ENCODE data around the gene KLRC2. TPM values are rescaled to one million over a fixed set of nuclear protein-coding genes. Genes with fewer than 3 reads are reported as not detected.
"Not testable (repeated sequence)": the region's sequence is repeated elsewhere in the genome, so short reads cannot be mapped to it uniquely, and the experiment has no call there.

Gene KLRC2
- total RNA-seq, result not detected in 2 replicates

DNA sequence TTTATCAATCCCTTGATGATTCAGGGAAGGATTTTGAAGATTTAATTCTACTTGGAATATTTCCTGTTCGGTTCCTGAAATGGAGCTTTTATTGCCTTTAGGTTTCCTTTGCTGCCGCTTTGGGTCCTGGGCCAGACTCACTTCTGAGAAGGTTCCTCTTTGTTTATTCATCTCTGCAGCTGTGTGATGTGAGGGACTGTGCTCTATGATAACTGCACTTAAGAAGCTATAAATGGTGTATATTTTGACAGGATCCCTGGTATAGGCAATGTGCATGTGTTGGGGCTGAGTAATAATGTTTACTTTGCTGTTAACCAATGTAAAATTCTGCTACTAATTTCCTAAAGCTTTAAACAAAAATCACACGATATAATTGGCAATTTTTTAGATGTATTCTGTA, at the start of gene KLRC2:
KLRC2 (minus strand) TSS at position 195 of the 400 bp plus-strand sequence; CDS start at position 171, 24 bp downstream.
- DNase-seq (ENCODE audit: low read depth in 2 of 2), result peak in 1 of 2 donors; percentile 70

DNA sequence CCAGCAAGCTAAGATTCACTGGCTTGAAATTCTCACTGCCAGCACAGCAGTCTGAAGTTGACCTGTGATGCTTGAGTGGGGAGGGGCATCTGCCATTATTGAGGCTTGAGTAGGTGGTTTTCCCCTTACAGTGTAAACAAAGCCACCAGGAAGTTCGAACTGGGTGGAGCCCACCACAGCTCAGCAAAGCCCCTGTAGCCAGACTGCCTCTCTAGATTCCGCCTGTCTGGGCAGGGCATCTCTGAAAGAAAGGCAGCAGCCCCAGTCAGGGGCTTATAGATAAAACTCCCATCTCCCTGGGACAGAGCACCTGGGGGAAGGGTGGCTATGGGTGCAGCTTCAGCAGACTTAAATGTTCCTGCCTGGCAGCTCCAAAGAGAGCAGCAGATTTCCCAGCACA, 46.1 kb upstream of the KLRC2 start:
- DNase-seq (ENCODE audit: low read depth in 2 of 2), result not testable (repeated sequence)

DNA sequence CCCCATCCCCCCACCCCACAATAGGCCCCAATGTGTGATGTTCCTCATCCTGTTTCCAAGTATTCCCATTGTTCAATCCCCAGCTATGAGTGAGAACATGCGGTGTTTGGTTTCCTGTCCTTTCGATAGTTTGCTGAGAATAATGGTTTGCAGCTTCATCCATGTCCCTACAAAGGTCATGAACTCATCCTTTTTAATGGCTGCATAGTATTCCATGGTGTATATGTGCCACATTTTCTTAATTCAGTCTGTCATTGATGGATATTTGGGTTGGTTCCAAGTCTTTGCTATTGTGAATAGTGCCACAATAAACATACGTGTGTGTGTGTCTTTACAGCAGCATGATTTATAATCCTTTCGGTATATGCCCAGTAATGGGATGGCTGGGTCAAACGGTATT, 37.0 kb upstream of the KLRC2 start:
- not testable (repeated sequence) for DNase-seq (ENCODE audit: low read depth in 2 of 2)

DNA sequence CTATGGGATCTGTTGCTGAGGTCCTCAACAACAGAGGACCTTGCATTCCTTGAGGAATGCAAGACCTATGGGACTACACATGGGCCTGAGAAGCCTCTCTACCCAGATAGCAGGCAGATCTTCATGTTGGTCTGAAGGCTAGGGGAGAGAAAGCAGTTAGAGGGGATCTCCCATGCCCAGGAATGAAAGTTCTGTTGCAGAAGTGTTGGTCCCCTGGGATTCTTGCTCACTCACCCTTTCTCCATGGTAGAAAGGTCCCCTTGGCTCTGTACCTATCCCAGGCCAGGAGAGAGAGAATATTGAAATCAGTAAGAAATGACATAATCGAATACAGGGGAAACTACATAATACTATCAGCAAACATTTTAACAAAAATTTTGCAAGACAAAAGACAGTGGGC, 33.9 kb upstream of the KLRC2 start:
- no peak for DNase-seq (ENCODE audit: low read depth in 2 of 2)

DNA sequence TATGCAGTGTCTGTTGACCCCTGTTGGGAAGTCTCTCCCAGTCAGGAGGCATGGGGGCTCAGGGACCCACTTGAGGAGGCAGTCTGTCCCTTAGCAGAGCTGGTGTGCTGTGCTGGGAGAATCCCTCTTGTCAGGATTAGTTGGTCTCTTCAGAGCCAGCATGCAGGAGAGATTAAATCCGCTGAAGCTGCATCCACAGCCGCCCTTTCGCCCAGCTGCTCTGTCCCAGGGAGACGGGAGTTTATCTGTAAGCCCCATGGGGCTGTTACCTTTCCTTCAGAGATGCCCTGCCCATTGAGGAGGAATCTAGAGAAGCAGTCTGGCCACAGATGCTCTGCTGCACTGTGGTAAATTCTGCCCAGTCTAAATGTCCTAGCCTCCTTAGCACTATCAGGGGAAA, 30.5 kb upstream of the KLRC2 start:
- DNase-seq (ENCODE audit: low read depth in 2 of 2), result no peak

DNA sequence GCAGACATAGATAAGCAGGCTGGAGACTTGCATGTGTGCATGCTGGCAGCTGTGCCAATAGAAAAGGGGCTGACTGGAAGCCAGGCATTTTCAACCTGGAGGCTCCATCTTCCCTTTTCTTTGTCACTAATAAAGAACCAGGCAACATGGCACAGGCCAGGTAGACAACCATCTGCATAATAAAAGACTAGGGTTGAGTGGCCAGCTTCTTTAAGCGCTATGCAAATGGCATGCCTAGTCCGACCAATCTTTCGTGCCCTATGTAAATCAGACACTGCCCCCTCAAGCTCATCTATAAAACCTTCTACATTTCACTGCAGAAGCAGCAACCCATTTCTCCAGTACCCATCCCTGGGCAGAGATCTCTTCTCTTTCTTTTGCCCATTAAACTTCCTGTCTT, 21.9 kb upstream of the KLRC2 start:
- DNase-seq (ENCODE audit: low read depth in 2 of 2), result no peak

DNA sequence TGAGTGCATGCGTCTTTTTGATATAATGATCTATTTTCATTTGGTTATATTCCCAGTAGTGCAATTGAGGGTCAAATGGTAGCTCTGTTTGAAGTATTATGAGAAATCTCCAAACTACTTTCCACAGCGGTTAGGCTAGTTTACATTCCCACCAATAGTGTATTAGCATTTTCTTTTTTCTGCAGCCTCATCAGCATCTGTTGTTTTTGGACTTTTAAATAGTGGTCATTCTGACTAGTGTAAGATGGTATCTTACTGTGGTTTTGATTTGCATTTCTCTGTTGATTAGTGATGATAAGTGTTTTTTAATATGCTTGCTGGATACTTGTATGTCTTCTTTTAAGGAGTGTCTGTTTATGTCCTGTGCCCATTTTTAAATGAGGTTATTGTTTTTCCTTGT, 21.0 kb upstream of the KLRC2 start:
- DNase-seq (ENCODE audit: low read depth in 2 of 2), result no peak

DNA sequence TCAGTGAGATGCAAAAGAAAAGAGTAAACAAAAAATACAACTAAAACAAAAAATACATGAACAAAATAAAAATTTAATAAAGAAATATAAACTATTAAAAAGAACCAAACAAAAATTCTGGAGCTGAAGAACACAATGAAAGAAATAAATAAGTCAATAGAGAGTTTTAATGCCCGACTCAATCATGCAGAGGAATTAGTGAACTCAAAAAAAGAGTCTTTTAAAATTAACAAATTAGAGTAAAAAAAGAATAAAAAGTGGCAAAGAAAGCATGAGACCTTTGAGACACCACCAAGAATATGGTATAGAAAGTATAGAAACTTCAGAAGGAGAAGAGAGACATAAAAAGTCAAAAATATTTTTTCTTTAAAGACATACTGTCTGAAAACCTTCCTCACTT, 20.0 kb upstream of the KLRC2 start:
- no peak for DNase-seq (ENCODE audit: low read depth in 2 of 2)

DNA sequence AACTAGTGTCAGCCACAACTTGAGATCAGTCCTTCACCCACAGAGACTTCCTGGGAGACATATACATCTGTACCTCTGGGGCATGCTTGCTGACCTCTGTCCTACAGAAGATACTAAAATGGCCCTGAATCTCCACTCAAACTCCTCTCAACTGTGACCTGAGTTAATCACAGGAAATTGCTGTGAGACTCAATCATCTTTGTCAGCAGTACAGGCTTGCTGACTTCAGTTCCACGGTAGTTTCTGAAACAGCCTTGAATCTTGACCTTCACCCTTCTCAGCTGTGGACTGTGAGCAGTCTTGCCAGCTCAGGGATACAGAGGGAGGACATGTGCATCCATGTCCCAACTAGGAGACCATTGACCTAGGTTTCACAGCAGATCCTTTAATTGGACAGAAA, 18.7 kb upstream of the KLRC2 start:
- DNase-seq (ENCODE audit: low read depth in 2 of 2), result no peak

DNA sequence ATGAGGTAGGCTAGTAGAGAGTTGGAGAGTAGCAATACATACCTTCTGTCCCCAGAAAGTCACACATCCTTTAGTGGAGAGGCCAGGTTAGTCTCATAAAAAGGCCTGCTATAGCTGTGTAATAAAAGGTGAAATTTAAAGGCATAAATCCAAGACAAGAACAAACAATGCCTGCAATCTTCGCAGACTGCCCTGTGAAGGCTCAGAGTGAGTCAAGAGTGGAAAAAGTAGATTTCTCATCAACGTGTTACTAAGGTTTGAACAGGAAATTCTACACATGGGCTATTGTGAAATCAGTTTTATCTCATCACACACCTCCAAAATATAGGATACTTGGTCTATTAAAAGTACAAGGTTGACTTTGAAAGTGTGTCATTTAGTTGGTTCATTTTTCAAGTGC, 17.3 kb upstream of the KLRC2 start, which contains the start of gene KLRC1:
KLRC1 (minus strand) TSS at position 222 of the 400 bp plus-strand sequence. CDS start 2,221 bp downstream, outside the sequence.
- DNase-seq (ENCODE audit: low read depth in 2 of 2), result no peak

DNA sequence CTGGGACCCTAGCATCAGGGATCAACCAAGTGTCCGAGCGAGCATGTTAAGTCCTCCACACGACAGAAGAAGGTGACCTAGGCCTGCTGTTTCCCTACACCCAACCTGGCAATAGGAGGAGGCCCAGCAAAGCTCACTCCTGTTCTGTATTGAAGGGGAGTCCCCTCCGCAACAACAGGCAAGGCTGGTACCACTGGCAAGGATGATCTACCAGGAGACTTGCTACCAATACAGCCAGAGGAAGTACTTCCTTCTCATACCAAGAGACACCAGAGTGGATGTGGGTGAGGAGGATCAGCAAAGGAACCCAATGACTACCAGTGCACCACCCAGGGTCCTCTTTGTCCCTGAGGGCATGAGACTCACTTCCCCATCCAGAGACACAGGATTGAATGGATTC, 12.4 kb upstream of the KLRC2 start:
- no peak for DNase-seq (ENCODE audit: low read depth in 2 of 2)

DNA sequence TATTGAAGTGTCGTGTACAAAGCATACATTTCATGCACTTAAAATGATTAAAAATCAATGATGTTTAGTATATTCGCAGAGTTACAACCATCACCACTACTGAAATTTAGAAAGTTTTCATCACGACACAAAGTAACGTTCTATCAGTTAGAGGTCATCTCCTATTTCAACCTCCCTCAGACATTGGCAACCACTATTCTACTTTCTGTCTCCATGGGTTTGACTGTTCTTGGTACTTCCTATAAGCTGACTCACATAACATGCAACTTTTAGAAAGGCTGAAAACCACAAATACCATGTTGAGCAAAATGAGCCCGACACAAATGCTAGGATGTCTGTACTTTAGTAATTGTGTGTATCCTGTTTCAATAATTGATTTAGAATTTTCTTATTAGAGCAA, 10.2 kb upstream of the KLRC2 start:
- not testable (repeated sequence) for DNase-seq (ENCODE audit: low read depth in 2 of 2)

DNA sequence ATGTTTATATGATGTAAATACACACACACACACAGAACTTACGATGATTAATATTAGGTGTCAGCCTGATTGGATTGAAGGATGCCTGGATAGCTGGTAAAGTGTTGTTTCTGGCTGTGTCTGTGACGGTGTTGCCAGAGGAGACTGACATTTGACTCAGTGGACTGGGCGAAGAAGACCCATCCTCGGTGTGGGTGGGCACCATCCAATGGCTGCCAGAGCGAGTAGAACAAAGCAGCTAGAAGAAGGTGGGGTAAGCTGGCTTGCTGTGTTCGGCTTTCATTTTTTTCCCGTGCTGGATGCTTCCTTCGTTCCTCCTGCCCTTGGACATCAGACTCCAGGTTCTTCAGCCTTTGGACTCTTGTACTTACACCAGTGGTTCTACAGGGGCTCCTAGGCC, 5.3 kb upstream of the KLRC2 start:
- DNase-seq (ENCODE audit: low read depth in 2 of 2), result not testable (repeated sequence)

DNA sequence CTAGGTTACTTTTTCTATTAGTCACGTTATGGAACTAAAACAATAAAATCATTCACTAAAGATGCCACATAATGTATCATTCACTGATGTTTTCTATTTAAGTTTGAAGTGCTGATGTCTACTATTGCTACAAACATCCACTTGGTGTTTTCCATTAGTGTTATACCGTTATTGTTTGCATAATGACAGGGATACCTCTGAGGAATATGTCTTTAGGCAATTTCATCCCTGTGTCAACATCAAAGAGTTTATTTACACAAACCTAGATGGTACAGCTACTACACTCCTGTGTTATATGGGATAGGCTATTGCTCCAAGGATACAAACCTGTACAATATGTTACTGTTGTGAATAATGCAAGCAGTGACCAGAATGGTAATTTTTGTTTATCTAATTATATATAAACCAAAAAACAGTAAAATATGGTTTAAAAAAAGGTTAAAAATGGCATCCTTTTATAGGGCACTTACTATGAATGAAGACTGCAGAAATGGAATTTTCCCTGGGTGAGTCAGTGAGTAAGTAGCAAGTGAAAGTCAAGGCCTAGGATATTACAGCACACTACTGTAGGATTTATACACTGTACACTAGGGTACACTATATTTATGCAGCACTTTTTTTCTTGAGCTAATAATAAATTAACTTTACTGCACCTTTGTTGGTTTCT, 3.9 kb upstream of the KLRC2 start:
- DNase-seq (ENCODE audit: low read depth in 2 of 2), result not testable (repeated sequence)

DNA sequence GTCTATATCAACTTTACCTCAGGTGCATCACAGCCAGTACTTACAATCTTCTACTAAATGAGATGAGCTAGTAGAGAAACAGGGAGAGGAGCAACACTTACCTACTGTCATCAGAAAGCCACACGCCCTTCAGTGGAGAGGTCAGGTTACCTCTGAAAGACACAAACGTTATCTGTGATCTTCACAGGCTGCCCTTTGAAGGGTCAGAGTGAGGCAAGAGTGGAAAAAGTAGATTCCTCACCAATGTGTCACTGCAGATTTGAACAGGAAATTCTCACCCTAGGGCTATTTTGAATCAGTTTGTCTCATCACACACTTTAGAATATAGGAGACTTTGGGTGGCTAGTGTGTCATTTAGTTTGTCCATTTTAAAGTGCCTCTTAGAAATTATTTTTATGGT, 1.8 kb upstream of the KLRC2 start:
- DNase-seq (ENCODE audit: low read depth in 2 of 2), result not testable (repeated sequence)

DNA sequence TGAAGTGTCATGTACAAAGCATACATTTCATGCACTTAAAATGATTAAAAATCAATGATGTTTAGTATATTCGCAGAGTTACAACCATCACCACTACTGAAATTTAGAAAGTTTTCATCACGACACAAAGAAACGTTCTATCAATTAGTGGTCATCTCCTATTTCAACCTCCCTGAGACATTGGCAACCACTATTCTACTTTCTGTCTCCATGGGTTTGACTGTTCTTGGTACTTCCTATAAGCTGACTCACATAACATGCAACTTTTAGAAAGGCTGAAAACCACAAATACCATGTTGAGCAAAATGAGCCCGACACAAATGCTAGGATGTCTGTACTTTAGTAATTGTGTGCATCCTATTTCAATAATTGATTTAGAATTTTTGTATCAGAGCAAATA, 5.2 kb downstream of the KLRC2 start:
- not testable (repeated sequence) for DNase-seq (ENCODE audit: low read depth in 2 of 2)

DNA sequence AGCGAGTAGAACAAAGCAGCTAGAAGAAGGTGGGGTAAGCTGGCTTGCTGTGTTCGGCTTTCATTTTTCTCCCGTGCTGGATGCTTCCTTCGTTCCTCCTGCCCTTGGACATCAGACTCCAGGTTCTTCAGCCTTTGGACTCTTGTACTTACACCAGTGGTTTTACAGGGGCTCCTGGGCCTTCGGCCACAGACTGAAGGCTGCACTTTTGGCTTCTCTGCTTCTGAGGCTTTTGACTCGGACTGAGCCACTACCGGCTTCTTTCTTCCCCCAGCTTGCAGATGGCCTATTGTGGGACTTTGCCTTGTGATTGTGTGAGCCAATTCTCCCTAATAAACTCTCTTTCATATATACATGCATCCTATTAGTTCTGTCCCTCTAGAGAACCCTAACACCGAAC, 9.9 kb downstream of the KLRC2 start:
- not testable (repeated sequence) for DNase-seq (ENCODE audit: low read depth in 2 of 2)

DNA sequence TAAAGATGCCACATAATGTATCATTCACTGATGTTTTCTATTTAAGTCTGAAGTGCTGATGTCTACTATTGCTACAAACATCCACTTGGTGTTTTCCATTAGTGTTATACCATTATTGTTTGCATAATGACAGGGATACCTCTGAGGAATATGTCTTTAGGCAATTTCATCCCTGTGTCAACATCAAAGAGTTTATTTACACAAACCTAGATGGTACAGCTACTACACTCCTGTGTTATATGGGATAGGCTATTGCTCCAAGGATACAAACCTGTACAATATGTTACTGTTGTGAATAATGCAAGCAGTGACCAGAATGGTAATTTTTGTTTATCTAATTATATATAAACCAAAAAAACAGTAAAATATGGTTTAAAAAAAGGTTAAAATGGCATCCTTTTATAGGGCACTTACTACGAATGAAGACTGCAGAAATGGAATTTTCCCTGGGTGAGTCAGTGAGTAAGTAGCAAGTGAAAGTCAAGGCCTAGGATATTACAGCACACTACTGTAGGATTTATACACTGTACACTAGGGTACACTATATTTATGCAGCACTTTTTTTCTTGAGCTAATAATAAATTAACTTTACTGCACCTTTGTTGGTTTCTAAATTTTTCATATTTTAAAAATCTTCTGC, 11.4 kb downstream of the KLRC2 start:
- DNase-seq (ENCODE audit: low read depth in 2 of 2), result not testable (repeated sequence)

DNA sequence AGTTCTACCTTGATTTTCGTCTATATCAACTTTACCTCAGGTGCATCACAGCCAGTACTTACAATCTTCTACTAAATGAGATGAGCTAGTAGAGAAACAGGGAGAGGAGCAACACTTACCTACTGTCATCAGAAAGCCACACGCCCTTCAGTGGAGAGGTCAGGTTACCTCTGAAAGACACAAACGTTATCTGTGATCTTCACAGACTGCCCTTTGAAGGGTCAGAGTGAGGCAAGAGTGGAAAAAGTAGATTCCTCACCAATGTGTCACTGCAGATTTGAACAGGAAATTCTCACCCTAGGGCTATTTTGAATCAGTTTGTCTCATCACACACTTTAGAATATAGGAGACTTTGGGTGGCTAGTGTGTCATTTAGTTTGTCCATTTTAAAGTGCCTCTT, 13.7 kb downstream of the KLRC2 start:
- not testable (repeated sequence) for DNase-seq (ENCODE audit: low read depth in 2 of 2)

DNA sequence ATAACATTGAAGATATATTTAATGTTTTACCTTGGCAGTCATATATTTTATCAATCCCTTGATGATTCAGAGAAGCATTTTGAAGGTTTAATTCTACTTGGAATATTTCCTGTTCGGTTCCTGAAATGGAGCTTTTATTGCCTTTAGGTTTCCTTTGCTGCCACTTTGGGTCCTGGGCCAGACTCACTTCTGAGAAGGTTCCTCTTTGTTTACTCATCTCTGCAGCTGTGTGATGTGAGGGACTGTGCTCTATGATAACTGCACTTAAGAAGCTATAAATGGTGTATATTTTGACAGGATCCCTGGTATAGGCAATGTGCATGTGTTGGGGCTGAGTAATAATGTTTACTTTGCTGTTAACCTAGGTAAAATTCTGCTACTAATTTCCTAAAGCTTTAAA, 15.5 kb downstream of the KLRC2 start, which contains the start of gene KLRC3:
KLRC3 (minus strand) TSS at position 262 of the 400 bp plus-strand sequence; CDS start at position 217, 45 bp downstream.
- peak in 1 of 2 donors; percentile 11 for DNase-seq (ENCODE audit: low read depth in 2 of 2)

DNA sequence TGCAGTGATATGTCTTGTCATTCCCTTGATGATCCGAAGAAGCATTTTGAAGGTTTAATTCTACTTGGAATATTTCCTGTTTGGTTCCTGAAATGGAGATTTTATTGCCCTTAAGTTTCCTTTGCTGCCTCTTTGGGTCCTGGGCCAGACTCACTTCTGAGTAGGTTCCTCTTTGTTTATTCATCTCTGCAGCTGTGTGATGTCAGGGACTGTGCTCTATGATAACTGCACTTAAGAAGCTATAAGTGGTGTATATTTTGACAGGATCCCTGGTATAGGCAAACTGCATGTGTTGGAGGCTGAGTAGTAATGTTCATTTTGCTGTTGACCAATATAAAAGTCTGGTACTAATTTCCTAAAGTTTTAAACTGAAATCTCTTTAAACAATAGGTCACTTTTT, 26.4 kb downstream of the KLRC2 start, which contains the start of gene KLRC4:
KLRC4 (minus strand) TSS at position 366 of the 400 bp plus-strand sequence; CDS start at position 184, 182 bp downstream.
- peak in 1 of 2 donors; percentile 44 for DNase-seq (ENCODE audit: low read depth in 2 of 2)

DNA sequence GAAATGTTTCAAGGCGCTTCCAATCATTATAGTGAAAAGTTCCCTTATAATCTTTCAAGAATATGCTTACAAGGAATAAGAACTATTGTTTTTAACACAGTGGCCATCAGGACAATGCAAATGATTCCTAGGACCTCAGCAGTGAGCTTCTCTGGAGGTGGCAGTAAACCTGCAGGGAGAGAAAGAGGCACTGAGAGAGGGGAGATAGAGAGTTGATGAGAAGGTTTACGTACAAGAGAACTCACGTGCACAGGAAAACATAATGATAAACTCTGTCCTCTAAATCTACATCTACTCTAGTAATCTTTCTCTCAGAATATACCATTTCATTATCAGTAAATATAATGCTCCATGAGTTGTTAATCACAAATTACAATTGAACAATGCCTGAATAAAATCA, 27.0 kb downstream of the KLRC2 start:
- DNase-seq (ENCODE audit: low read depth in 2 of 2), result no peak

DNA sequence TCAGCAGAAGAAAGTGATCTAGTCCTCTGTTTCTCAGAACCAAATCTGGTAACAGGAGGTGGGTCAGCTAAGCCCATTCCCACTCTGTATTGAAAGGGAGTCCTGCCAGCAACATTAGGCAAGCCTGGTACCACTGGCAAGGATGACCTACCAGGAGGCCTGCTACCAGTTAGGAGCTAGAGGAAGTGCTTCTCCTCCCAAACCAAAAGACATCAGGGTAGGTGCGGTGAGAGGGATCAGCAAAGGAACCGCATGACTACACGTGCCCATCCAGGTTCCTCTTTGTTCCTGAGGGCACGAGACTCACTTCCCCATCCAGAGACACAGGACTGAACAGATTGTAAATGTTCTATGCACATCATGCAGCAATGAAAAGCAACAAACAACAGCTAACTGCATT, 29.1 kb downstream of the KLRC2 start:
- DNase-seq (ENCODE audit: low read depth in 2 of 2), result no peak

All from dermis microvascular lymphatic vessel endothelial cell (primary cell).